GM12872 (cell line): ENCODE data around the gene CLIC5.

ENCODE experiments used
- TF ChIP-seq, protein P1 (sequence below): IDR thresholded peaks from 3 replicates; pipeline ENCODE4 v1.5.1; 2011; ENCODE audit warnings: low read depth, mild to moderate bottlenecking, low read length, moderate library complexity; ENCODE audit not compliant: insufficient read depth

The CLIC5 gene

GRCh38 chr6:45969883-45970282, 45.8 kb downstream of the CLIC5 start:
- TF ChIP-seq, protein P1, sequence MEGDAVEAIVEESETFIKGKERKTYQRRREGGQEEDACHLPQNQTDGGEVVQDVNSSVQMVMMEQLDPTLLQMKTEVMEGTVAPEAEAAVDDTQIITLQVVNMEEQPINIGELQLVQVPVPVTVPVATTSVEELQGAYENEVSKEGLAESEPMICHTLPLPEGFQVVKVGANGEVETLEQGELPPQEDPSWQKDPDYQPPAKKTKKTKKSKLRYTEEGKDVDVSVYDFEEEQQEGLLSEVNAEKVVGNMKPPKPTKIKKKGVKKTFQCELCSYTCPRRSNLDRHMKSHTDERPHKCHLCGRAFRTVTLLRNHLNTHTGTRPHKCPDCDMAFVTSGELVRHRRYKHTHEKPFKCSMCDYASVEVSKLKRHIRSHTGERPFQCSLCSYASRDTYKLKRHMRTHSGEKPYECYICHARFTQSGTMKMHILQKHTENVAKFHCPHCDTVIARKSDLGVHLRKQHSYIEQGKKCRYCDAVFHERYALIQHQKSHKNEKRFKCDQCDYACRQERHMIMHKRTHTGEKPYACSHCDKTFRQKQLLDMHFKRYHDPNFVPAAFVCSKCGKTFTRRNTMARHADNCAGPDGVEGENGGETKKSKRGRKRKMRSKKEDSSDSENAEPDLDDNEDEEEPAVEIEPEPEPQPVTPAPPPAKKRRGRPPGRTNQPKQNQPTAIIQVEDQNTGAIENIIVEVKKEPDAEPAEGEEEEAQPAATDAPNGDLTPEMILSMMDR: no peak

- TF ChIP-seq, protein P1: no peak
Observed at GRCh38 chr6:45969026-45969425, 46.6 kb downstream of the CLIC5 start.

GRCh38 chr6:45967363-45967762, 48.3 kb downstream of the CLIC5 start:
- TF ChIP-seq, protein P1: no peak

DNA sequence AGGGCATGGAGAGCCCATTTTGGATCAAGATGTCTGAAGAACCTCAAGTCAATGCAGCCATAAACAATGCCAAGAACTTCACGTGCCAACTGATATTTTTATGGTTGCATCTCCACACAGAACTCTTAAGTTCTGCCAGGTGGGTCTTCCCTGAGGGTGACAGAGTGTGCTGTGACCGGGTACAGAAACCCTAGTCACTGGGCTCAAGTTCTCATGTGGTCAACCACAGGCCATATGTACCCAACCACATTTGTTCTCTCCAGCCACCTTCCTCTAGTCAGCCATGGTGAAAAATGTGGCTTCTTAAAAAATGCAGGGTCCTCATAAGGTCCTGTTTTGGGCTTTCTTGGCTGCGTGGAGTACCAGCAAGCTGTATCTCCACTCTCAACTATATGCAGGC, 48.9 kb downstream of the CLIC5 start:
- TF ChIP-seq, protein P1: no peak

DNA sequence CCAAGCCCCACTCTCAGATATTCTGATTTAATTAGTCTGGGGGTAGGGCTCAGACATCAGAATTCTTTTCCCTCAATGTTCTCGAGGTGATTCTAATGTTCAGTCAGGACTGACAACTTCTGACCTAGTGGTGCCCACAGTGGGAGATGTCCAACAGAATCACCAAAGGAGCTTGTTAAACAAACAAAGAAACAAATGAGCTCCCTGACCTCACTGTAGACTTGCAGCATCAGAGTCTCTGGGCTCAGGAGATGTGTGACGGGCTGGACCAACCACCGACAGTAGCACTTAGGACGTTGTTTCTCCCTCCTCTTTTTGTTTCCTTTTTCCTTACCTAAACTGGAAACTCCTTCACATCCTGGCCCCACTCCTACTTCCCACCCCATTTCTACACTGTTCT, 49.3 kb downstream of the CLIC5 start:
- TF ChIP-seq, protein P1: no peak

GRCh38 chr6:45965792-45966191, 49.9 kb downstream of the CLIC5 start:
- TF ChIP-seq, protein P1: no peak

DNA sequence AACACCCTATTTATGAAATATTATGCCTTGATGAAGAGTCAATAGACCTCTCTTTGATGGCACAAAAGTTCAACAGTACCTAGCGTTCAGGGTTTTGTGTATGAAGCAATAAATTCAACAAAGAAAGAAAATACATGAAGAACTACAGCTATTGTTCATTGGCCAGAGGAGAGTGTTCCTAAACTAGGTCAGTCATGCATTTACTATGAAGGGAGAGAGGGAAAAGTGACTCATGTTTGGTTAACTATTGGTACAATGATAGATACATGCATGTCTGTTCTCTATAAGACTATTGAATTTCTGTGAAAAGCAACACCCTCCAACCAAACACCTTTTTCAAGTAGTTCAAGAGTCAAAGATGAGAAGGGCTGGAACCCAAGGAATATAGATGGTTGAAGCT, 50.7 kb downstream of the CLIC5 start:
- TF ChIP-seq, protein P1: no peak

DNA sequence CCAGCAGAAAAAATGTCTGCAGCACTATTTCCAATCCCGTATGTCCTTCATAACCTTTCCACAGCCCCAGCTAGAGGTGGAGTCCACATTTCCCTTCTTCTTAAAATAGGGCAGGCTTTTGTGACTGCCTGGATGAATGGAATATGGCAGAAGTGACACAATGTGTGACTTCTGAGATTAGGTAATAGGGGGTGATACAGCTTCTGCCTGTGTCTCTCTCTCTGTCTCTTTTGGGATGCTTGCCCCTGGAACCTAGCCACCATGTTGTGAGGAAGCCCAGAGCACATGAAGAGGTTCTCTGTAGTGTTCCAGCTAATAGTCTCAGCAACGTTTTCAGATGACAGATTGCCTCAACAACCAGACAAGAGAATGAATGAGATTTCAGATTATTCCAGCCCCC, 51.4 kb downstream of the CLIC5 start:
- TF ChIP-seq, protein P1: no peak
